Panc1 (cell line): ENCODE measurements around the gene PRRT3.

Experiments used
- CTCF ChIP-seq: fragments of 450-650 bp; IDR thresholded peaks from 2 replicates; pipeline ENCODE4 v1.5.1; 2017; ENCODE audit warnings: mild to moderate bottlenecking
- REST ChIP-seq, 2 experiments: IDR thresholded peaks; 2 replicates each; pipeline ENCODE4 v1.6.1; 2011 to 2012; ENCODE audit warnings: low read depth in 2 of 2, control low read depth in 1 of 2, low read length in 1 of 2, mild to moderate bottlenecking in 1 of 2, moderate library complexity in 1 of 2; ENCODE audit not compliant: insufficient read depth in 1 of 2
- SIN3A ChIP-seq: IDR thresholded peaks from 2 replicates; pipeline ENCODE4 v1.6.1; 2012; ENCODE audit warnings: low read depth, mild to moderate bottlenecking, low read length, moderate library complexity, borderline replicate concordance; ENCODE audit not compliant: insufficient read depth

GRCh38 chr3:9932843-9933560 lies 19.2 kb downstream of the PRRT3 start:
- TF ChIP-seq CTCF (peak; percentile 88), REST (IDR thresholded peaks at IDR 0.05; ENCODE audit: insufficient read depth in 1 of 2, low read depth in 2 of 2, low read length in 1 of 2) (no peak), SIN3A (no peak; the same call in 1 of the 2 replicates)
